Esophagus mucosa (tissue), 1 donor: ENCODE data around the gene RTKN. TPM values are rescaled to one million over a fixed set of nuclear protein-coding genes. Genes with fewer than 3 reads are reported as not detected.
"Not testable (repeated sequence)": the region's sequence is repeated elsewhere in the genome, so short reads cannot be mapped to it uniquely, and the experiment has no call there.

Experiments used
- ATAC-seq: fragments of 200-7000 bp; cut with Tn5 transposase; one replicate; pipeline ENCODE4 v1.9.1; 2020
- total RNA-seq: library from RNA; stranded (reverse); gene quantifications from one replicate; pipeline ENCODE4 v1.2.4, GENCODE V29; 2023
- donor health status: DM: yes; HTN: yes; CAD: no.

Gene RTKN
- 18.3 TPM for total RNA-seq

- peak; percentile 75 for ATAC-seq
These were observed at the start of gene RTKN for GRCh38 chr2:74441690-74442482. TSS of gene RTKN (minus strand) at chr2:74441937. CDS start at chr2:74441816, 121 bp downstream.

GRCh38 chr2:74489906-74490305 is 48.2 kb upstream of the RTKN start:
- no peak for ATAC-seq

- ATAC-seq = no peak
These were observed 47.1 kb upstream of the RTKN start for GRCh38 chr2:74488643-74489481.

GRCh38 chr2:74486141-74486540 is 44.4 kb upstream of the RTKN start:
- no peak for ATAC-seq

GRCh38 chr2:74483675-74484164 is 42.0 kb upstream of the RTKN start:
- ATAC-seq = not testable (repeated sequence)

GRCh38 chr2:74482801-74483674 is 41.3 kb upstream of the RTKN start, which contains the start of the genes CCDC142 and TTC31:
TSS of gene CCDC142 (minus strand) at chr2:74482998. CDS start at chr2:74482837, 161 bp downstream.
TSS of gene TTC31 (plus strand) at chr2:74483081. CDS start at chr2:74483096, 15 bp downstream.
- peak; percentile 98 for ATAC-seq

GRCh38 chr2:74481961-74482800 is 40.4 kb upstream of the RTKN start:
- ATAC-seq = peak; percentile 51

- ATAC-seq = no peak
These were observed 39.7 kb upstream of the RTKN start for GRCh38 chr2:74481431-74481830.

GRCh38 chr2:74474899-74475298 is 33.2 kb upstream of the RTKN start:
- ATAC-seq = no peak

- no peak for ATAC-seq
These were observed 32.7 kb upstream of the RTKN start for GRCh38 chr2:74474481-74474880.

GRCh38 chr2:74472945-74473258 is 31.2 kb upstream of the RTKN start:
- peak; percentile 4 for ATAC-seq

- peak; percentile 95 for ATAC-seq
These were observed 30.6 kb upstream of the RTKN start, which contains the start of gene MRPL53 for GRCh38 chr2:74472086-74472944. TSS of gene MRPL53 (minus strand) at chr2:74472680. CDS start at chr2:74472660, 20 bp downstream.

- ATAC-seq = peak; percentile 45
These were observed 29.8 kb upstream of the RTKN start for GRCh38 chr2:74471332-74472065.

GRCh38 chr2:74470742-74471141 is 29.0 kb upstream of the RTKN start:
- not testable (repeated sequence) for ATAC-seq

GRCh38 chr2:74464406-74464805 is 22.7 kb upstream of the RTKN start:
- ATAC-seq = peak; percentile 32

- ATAC-seq = no peak
These were observed 21.0 kb upstream of the RTKN start for GRCh38 chr2:74462786-74463105.

- ATAC-seq = no peak
These were observed 20.5 kb upstream of the RTKN start for GRCh38 chr2:74462054-74462785.

- no peak for ATAC-seq
These were observed 19.7 kb upstream of the RTKN start for GRCh38 chr2:74461187-74462053.
